Activated B cell treated with CpG ODN at 0.5 μM for 24 hours (primary cell): Measurements from ENCODE around the gene CKLF. TPM values are rescaled to one million over a fixed set of nuclear protein-coding genes. Genes with fewer than 3 reads are reported as not detected.

Source experiments
- ATAC-seq: fragments of 200-7000 bp; cut with Tn5 transposase; one replicate; pipeline ENCODE4 v1.10.0; 2021; ENCODE audit warnings: low read depth, mild to moderate bottlenecking, moderate library complexity
- CTCF ChIA-PET: fragments of 350-600 bp; sonication (Branson Sonifier 250); formaldehyde crosslinking; loops from one replicate; lab custom pipeline; 2021; ENCODE audit warnings: antibody characterized with exemption; lab: Charles Lee
- POLR2A ChIA-PET: fragments of 350-600 bp; sonication (Branson Sonifier 250); formaldehyde crosslinking; loops from one replicate; lab custom pipeline; 2021; ENCODE audit warnings: antibody characterized with exemption; lab: Charles Lee
- DNase-seq: peaks from one replicate; pipeline ENCODE4 v3.0.0; 2022
- H3K27ac Mint-ChIP-seq: one replicate; pipeline ENCODE4 v1.8.0; 2020; ENCODE audit warnings: mixed read lengths
- H3K27me3 Mint-ChIP-seq: one replicate; pipeline ENCODE4 v1.8.0; 2021; ENCODE audit warnings: mixed read lengths
- H3K36me3 Mint-ChIP-seq: one replicate; pipeline ENCODE4 v1.8.0; 2021; ENCODE audit warnings: low read depth, mixed read lengths
- H3K4me1 Mint-ChIP-seq: one replicate; pipeline ENCODE4 v1.8.0; 2021; ENCODE audit warnings: mixed read lengths
- H3K4me3 Mint-ChIP-seq: one replicate; pipeline ENCODE4 v1.8.0; 2020; ENCODE audit warnings: mild to moderate bottlenecking, mixed read lengths
- H3K9me3 Mint-ChIP-seq: one replicate; pipeline ENCODE4 v1.8.0; 2020; ENCODE audit warnings: mixed read lengths
- intact Hi-C: fragments of 100-400 bp; cut with micrococcal nuclease; formaldehyde crosslinking; loops from one replicate; pipeline ENCODE4 v1.15.1; 2024
- total RNA-seq: library from RNA; stranded (reverse); gene quantifications from 2 replicates; pipeline ENCODE4 v1.2.3, GENCODE V29; 2022
- TF ChIP-seq, protein P1 (sequence below): fragments of 200-600 bp; IDR thresholded peaks from one replicate; pipeline ENCODE4 v1.8.0; 2022; ENCODE audit warnings: antibody characterized with exemption, mild to moderate bottlenecking

The CKLF gene
- total RNA-seq, 1 donor from 2014 or later = 12.1 TPM

DNA sequence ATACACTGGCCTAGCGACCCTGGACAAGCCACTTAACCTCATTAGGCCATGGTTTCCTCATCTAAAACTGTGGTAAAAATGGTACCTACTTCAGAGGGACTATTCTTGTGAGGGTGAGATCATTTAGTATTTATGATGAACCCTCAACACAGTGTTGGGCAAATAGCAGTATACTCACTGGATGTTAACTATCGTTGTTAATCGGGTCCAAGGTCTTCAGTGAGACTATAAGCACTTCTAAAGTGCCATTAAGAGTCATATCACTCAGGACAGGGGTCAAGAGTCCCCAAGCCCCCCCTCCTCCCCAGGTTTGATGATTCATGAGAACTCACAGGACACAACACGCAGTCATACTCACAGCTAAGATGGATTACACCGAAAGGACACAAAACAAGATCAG lies 13.5 kb upstream of the CKLF start:
- Mint-ChIP-seq H3K27me3 (no peaks in the 10 kb centered on the region), H3K9me3 (no peaks in the 10 kb centered on the region), H3K4me3 (peak overlapping the region; percentile 65), H3K27ac (no peak overlapping the region), H3K36me3 (no peaks in the 10 kb centered on the region), H3K4me1 (peaks cover 50% of the 10 kb centered on the region)
- CTCF ChIA-PET = interaction anchor here (1.3 kb wide), 1 partner anchor 51 kb away, joined by 4 read pairs; no protein-coding TSS in a partner anchor
- DNase-seq (no peak), ATAC-seq (no peak)
- intact Hi-C loops = loop anchor here (1.0 kb wide), 3 partner anchors 9 to 15 kb away; no protein-coding TSS in a partner anchor
- TF ChIP-seq, protein P1, sequence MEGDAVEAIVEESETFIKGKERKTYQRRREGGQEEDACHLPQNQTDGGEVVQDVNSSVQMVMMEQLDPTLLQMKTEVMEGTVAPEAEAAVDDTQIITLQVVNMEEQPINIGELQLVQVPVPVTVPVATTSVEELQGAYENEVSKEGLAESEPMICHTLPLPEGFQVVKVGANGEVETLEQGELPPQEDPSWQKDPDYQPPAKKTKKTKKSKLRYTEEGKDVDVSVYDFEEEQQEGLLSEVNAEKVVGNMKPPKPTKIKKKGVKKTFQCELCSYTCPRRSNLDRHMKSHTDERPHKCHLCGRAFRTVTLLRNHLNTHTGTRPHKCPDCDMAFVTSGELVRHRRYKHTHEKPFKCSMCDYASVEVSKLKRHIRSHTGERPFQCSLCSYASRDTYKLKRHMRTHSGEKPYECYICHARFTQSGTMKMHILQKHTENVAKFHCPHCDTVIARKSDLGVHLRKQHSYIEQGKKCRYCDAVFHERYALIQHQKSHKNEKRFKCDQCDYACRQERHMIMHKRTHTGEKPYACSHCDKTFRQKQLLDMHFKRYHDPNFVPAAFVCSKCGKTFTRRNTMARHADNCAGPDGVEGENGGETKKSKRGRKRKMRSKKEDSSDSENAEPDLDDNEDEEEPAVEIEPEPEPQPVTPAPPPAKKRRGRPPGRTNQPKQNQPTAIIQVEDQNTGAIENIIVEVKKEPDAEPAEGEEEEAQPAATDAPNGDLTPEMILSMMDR = no peak
- POLR2A ChIA-PET = interaction anchor here (1.1 to 1.9 kb wide), 2 partner anchors 9 to 13 kb away, joined by 4 to 10 read pairs; partner anchors contain the start of gene CKLF

- TF ChIP-seq, protein P1 = no peak
- ChIA-PET POLR2A (interaction anchor here (0.7 to 1.9 kb wide), 6 partner anchors 8 to 103 kb away, joined by 3 to 10 read pairs (median 4); partner anchors contain the start of gene CKLF), CTCF (no interaction called here)
- intact Hi-C loops = loop anchor here (1.0 kb wide), 3 partner anchors 9 to 16 kb away; no protein-coding TSS in a partner anchor
- Mint-ChIP-seq H3K9me3 (no peaks in the 10 kb centered on the region), H3K27ac (peak overlapping the region; percentile 43), H3K36me3 (no peaks in the 10 kb centered on the region), H3K4me3 (peak overlapping the region; percentile 65), H3K27me3 (no peaks in the 10 kb centered on the region), H3K4me1 (peaks cover 55% of the 10 kb centered on the region)
- ATAC-seq = peak; percentile 78
- no peak for DNase-seq
Measured at GRCh38 chr16:66539623-66540469, 12.5 kb upstream of the CKLF start.

DNA sequence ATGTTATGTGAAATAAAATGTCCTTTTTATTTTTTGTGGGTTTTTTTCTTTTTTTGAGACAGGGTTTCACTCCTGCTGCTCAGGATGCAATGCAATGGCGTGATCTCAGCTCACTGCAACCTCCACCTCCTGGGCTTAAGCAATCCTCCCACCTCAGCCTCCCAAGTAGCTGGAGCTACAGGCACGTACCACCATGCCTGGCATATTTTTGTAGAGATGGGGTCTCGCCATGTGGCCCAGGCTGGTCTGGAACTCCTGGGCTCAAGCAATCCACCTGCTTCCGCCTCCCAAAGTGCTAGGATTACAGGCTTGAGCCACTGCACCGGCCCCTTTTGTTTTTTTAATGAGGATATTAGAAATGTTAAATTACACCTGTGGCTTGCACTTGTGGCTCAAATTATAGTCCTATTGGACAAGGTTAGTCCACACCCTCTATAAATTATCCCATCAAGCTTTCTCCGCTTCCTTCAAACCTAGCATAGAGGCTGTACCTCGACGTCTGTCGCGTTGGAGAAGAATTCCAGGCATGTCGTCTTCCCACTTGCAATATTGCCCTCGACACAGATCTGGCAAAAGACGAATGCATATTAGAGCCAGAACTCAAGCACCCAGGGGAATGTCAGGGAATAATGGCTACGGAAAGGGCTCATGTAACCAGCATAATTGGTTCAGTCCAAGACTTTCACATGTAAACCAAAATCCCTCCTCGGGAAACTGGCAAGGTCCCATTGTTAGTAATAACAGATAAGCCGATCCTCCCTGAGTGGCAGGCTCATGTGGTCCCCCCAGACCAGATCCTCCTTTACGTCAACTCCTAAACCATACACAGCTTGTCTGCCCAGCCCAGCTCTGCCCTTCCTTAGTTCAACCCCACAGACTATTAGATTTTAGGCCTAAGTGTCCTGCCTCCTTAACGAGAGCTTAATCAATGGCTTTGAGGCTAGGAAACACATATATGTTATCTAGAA lies 10.7 kb upstream of the CKLF start:
- DNase-seq (no peak), ATAC-seq (no peak)
- POLR2A ChIA-PET = interaction anchor here (0.7 to 1.3 kb wide), 3 partner anchors 10 to 19 kb away, joined by 3 to 4 read pairs (median 4); no protein-coding TSS in a partner anchor
- CTCF ChIA-PET = no interaction called here
- Mint-ChIP-seq H3K4me3 (no peak overlapping the region), H3K27ac (no peak overlapping the region), H3K27me3 (no peaks in the 10 kb centered on the region), H3K4me1 (peaks cover 71% of the 10 kb centered on the region), H3K9me3 (no peaks in the 10 kb centered on the region), H3K36me3 (no peaks in the 10 kb centered on the region)
- intact Hi-C loops = no loop called here
- TF ChIP-seq, protein P1 = no peak

GRCh38 chr16:66542396-66542795 lies 10.0 kb upstream of the CKLF start:
- DNase-seq (no peak), ATAC-seq (no peak)
- Mint-ChIP-seq H3K4me1 (peaks cover 74% of the 10 kb centered on the region), H3K27me3 (no peaks in the 10 kb centered on the region), H3K9me3 (no peaks in the 10 kb centered on the region), H3K4me3 (no peak overlapping the region), H3K36me3 (no peaks in the 10 kb centered on the region), H3K27ac (no peak overlapping the region)
- intact Hi-C loops = no loop called here
- ChIA-PET POLR2A (interaction anchor here (1.3 kb wide), 1 partner anchor 20 kb away, joined by 4 read pairs; no protein-coding TSS in a partner anchor), CTCF (no interaction called here)
- TF ChIP-seq, protein P1 = no peak
